Neural cell (in vitro differentiated cells): ENCODE measurements around the gene LTBP1. TPM values are rescaled to one million over a fixed set of nuclear protein-coding genes. Genes with fewer than 3 reads are reported as not detected.

Experiments used
- H2AFZ ChIP-seq: fragments of 200-600, 300-800 bp; sonication (generic), shearing (Covaris generic); 2 replicates; pipeline ENCODE4 v1.6.0; 2014; ENCODE audit warnings: low read depth, mild to moderate bottlenecking, antibody characterized with exemption, low read length, moderate library complexity
- H3F3A ChIP-seq: fragments of 200-600 bp; shearing (Covaris generic); 2 replicates; pipeline ENCODE4 v1.6.1; 2016; ENCODE audit warnings: mild to moderate bottlenecking, moderate library complexity, mixed read lengths, antibody characterized with exemption, low read length; ENCODE audit not compliant: insufficient read depth, poor library complexity, severe bottlenecking
- H3K27ac ChIP-seq: fragments of 200-600, 300-800 bp; sonication (generic), shearing (Covaris generic); 2 replicates; pipeline ENCODE4 v1.5.1; 2014; ENCODE audit warnings: mild to moderate bottlenecking, low read length, moderate library complexity
- H3K27me3 ChIP-seq: fragments of 300-800, 200-600 bp; sonication (generic), shearing (Covaris generic); 2 replicates; pipeline ENCODE4 v1.6.0; 2014; ENCODE audit warnings: mild to moderate bottlenecking, low read depth, low read length, moderate library complexity; ENCODE audit not compliant: insufficient read depth
- H3K36me3 ChIP-seq: fragments of 300-800, 200-600 bp; sonication (generic), shearing (Covaris generic); 2 replicates; pipeline ENCODE4 v1.5.1; 2014; ENCODE audit warnings: mild to moderate bottlenecking, antibody characterized with exemption, low read length, moderate library complexity; ENCODE audit not compliant: insufficient read depth
- H3K4me2 ChIP-seq: fragments of 300-800, 200-600 bp; sonication (generic), shearing (Covaris generic); 2 replicates; pipeline ENCODE4 v1.6.0; 2014; ENCODE audit warnings: mild to moderate bottlenecking, low read length
- H3K4me3 ChIP-seq: fragments of 300-800, 200-600 bp; sonication (generic), shearing (Covaris generic); 2 replicates; pipeline ENCODE4 v1.5.1; 2014; ENCODE audit warnings: mild to moderate bottlenecking, low read length, moderate library complexity
- H3K79me2 ChIP-seq: fragments of 200-600 bp; shearing (Covaris generic); replicated peaks from 2 replicates; pipeline ENCODE4 v1.6.0; 2014; ENCODE audit warnings: mild to moderate bottlenecking, low read length, moderate library complexity; ENCODE audit not compliant: insufficient read depth
- H3K9ac ChIP-seq: fragments of 300-800, 200-600 bp; sonication (generic), shearing (Covaris generic); 2 replicates; pipeline ENCODE4 v1.6.1; 2016; ENCODE audit warnings: mild to moderate bottlenecking, low read length, mixed read lengths
- H3K9me2 ChIP-seq: fragments of 200-600 bp; shearing (Covaris generic); 2 replicates; pipeline ENCODE4 v1.6.1; 2016; ENCODE audit warnings: mild to moderate bottlenecking, low read length, mixed read lengths; ENCODE audit not compliant: insufficient read depth
- H3K9me3 ChIP-seq: fragments of 200-600, 300-800 bp; sonication (generic), shearing (Covaris generic); 2 replicates; pipeline ENCODE4 v1.6.1; 2016; ENCODE audit warnings: mild to moderate bottlenecking, mixed run types, low read length, moderate library complexity, mixed read lengths
- H4K20me1 ChIP-seq: fragments of 200-600 bp; shearing (Covaris generic); 2 replicates; pipeline ENCODE4 v1.6.1; 2016; ENCODE audit warnings: mild to moderate bottlenecking, mixed run types; ENCODE audit not compliant: insufficient read depth
- EP300 ChIP-seq: fragments of 450-650 bp; conservative IDR thresholded peaks from 2 replicates; pipeline ENCODE4 v1.6.1; 2014; ENCODE audit warnings: antibody characterized with exemption, mild to moderate bottlenecking, moderate library complexity; ENCODE audit not compliant: poor library complexity, severe bottlenecking
- EZH2 ChIP-seq: fragments of 200-600, 300-800 bp; shearing (Covaris generic), sonication (generic); IDR thresholded peaks from 2 replicates; pipeline ENCODE4 v1.6.1; 2014; ENCODE audit warnings: antibody characterized with exemption, low read length, borderline replicate concordance, mild to moderate bottlenecking; ENCODE audit not compliant: insufficient read depth, poor library complexity, severe bottlenecking
- MXI1 ChIP-seq: fragments of 450-650 bp; conservative IDR thresholded peaks from 2 replicates; pipeline ENCODE4 v1.6.1; 2014; ENCODE audit warnings: antibody characterized with exemption, mild to moderate bottlenecking; ENCODE audit not compliant: poor library complexity, severe bottlenecking
- POLR2AphosphoS5 ChIP-seq: IDR thresholded peaks from 2 replicates; pipeline ENCODE4 v1.6.1; 2012
- RAD21 ChIP-seq: fragments of 450-650 bp; conservative IDR thresholded peaks from 2 replicates; pipeline ENCODE4 v1.6.1; 2014; ENCODE audit warnings: antibody characterized with exemption, mild to moderate bottlenecking, moderate library complexity
- REST ChIP-seq: IDR thresholded peaks from 2 replicates; pipeline ENCODE4 v1.6.1; 2012; ENCODE audit warnings: borderline replicate concordance
- SMC3 ChIP-seq: fragments of 450-650 bp; conservative IDR thresholded peaks from 2 replicates; pipeline ENCODE4 v1.6.1; 2014; ENCODE audit warnings: antibody characterized with exemption, mild to moderate bottlenecking, moderate library complexity; ENCODE audit not compliant: poor library complexity
- TAF1 ChIP-seq: IDR thresholded peaks from 2 replicates; pipeline ENCODE4 v1.6.1; 2012; ENCODE audit warnings: low read depth
- polyA plus RNA-seq: library from polyadenylated mRNA; depleted of rRNA; stranded (reverse); fragments of >200 nt; gene quantifications from 2 replicates; pipeline ENCODE4 v1.2.3, GENCODE V29; 2014
- TF ChIP-seq, protein P1 (sequence below): fragments of 450-650 bp; IDR thresholded peaks from 2 replicates; pipeline ENCODE4 v1.5.1; 2014; ENCODE audit warnings: antibody characterized with exemption, mild to moderate bottlenecking, moderate library complexity; ENCODE audit not compliant: poor library complexity, severe bottlenecking

The LTBP1 gene
- polyA plus RNA-seq, 1 donor from 2014 or later = 1.8 TPM

GRCh38 chr2:33284287-33284686, 337.5 kb downstream of the LTBP1 start:
- Histone ChIP-seq H3K4me2 (no peak overlapping the region), H3K27ac (no peak overlapping the region), H3K36me3 (no peaks in the 10 kb centered on the region), H3K9ac (no peak overlapping the region), H2AFZ (no peak overlapping the region), H3K4me3 (no peak overlapping the region), H3F3A (no peaks in the 10 kb centered on the region), H3K9me3 (no peaks in the 10 kb centered on the region), H3K27me3 (no peaks in the 10 kb centered on the region), H3K9me2 (no peaks in the 10 kb centered on the region), H3K79me2 (no peaks in the 10 kb centered on the region), H4K20me1 (no peaks in the 10 kb centered on the region)
- TF ChIP-seq EP300 = no peak
- no peak for TF ChIP-seq RAD21
- no peak for TF ChIP-seq MXI1
- TF ChIP-seq REST = no peak
- TF ChIP-seq TAF1 = no peak
- TF ChIP-seq, protein P1, sequence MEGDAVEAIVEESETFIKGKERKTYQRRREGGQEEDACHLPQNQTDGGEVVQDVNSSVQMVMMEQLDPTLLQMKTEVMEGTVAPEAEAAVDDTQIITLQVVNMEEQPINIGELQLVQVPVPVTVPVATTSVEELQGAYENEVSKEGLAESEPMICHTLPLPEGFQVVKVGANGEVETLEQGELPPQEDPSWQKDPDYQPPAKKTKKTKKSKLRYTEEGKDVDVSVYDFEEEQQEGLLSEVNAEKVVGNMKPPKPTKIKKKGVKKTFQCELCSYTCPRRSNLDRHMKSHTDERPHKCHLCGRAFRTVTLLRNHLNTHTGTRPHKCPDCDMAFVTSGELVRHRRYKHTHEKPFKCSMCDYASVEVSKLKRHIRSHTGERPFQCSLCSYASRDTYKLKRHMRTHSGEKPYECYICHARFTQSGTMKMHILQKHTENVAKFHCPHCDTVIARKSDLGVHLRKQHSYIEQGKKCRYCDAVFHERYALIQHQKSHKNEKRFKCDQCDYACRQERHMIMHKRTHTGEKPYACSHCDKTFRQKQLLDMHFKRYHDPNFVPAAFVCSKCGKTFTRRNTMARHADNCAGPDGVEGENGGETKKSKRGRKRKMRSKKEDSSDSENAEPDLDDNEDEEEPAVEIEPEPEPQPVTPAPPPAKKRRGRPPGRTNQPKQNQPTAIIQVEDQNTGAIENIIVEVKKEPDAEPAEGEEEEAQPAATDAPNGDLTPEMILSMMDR = no peak
- no peak for TF ChIP-seq POLR2AphosphoS5
- no peak for TF ChIP-seq SMC3
- no peak for TF ChIP-seq EZH2

GRCh38 chr2:33287507-33288005, 340.8 kb downstream of the LTBP1 start:
- no peaks in the 10 kb centered on the region for H3K79me2 ChIP-seq
- H3K27ac ChIP-seq = no peak overlapping the region
- no peaks in the 10 kb centered on the region for H4K20me1 ChIP-seq
- TF ChIP-seq MXI1 = no peak
- no peak for TF ChIP-seq RAD21
- no peak for TF ChIP-seq REST
- TF ChIP-seq, protein P1 = no peak
- no peak for TF ChIP-seq EP300
- no peak for TF ChIP-seq POLR2AphosphoS5
- TF ChIP-seq SMC3 = no peak
- TF ChIP-seq TAF1 = no peak
- TF ChIP-seq EZH2 = no peak
- no peaks in the 10 kb centered on the region for H3K9me2 ChIP-seq
- no peaks in the 10 kb centered on the region for H3F3A ChIP-seq
- H3K9me3 ChIP-seq = no peaks in the 10 kb centered on the region
- H3K36me3 ChIP-seq = no peaks in the 10 kb centered on the region
- H3K4me3 ChIP-seq = no peak overlapping the region
- H3K9ac ChIP-seq = no peak overlapping the region
- no peaks in the 10 kb centered on the region for H3K27me3 ChIP-seq
- H3K4me2 ChIP-seq = no peak overlapping the region
- H2AFZ ChIP-seq = no peak overlapping the region
